Activated gamma-delta T cell (primary cell): ENCODE results near the gene TADA2A.

Experiments used
- DNase-seq: peaks from one replicate; lab custom pipeline; 2025; lab: John Stamatoyannopoulos, UW

The TADA2A gene

DNA sequence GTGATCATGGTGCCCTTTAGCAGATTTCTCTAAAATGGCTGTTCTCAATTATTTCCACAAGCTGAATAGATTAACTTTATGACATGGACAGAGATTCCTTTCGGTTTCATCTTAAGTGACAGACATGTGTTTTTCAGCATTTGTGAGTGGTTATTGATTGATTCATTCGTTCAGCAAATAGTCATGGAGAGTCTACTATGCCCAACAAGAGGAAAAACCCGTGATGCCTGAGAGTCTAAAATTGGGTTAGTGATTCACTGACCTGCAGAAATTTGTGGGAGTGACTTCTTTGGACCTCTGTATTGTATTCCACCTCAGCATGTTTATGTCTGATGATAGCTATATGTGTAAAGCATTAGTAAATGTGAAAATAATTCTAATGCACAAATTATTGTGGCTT is 55.0 kb downstream of the TADA2A start:
- DNase-seq = no peak

DNA sequence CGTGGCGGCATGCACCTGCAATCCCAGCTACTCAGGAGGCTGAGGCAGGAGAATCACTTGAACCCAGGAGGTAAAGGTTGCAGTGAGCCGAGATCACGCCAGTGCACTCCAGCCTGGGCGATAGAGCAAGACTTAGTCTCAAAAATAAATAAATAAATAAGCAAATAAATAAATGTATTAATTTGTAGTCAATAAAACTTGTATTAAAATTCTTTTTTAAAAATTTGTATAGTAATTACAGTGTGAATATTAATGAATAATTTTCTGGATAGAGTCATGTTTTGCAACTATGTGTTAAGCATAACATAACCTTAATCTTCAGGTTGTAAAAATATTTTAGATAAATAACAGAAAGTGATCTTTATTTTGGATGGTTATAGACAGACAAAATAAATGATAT is 55.8 kb downstream of the TADA2A start:
- no peak for DNase-seq

DNA sequence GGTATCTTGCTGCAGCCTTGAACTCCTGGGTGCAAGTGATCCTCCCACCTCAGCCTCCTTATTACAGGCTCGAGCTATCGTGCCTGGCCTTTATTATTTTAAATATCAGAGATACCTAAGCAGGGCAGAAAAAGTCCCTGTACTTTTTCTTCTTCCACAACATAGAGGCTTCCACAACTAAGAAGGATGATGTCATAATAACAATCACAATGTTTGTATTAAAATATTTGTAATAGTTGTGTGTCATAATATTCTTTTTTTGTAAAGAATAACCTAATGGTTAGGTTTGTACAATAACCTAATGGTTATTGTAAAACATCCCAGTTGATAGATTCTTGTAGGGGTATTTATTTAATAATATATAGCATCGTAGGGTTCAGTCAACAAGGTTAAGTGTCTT is 56.4 kb downstream of the TADA2A start:
- DNase-seq = no peak

DNA sequence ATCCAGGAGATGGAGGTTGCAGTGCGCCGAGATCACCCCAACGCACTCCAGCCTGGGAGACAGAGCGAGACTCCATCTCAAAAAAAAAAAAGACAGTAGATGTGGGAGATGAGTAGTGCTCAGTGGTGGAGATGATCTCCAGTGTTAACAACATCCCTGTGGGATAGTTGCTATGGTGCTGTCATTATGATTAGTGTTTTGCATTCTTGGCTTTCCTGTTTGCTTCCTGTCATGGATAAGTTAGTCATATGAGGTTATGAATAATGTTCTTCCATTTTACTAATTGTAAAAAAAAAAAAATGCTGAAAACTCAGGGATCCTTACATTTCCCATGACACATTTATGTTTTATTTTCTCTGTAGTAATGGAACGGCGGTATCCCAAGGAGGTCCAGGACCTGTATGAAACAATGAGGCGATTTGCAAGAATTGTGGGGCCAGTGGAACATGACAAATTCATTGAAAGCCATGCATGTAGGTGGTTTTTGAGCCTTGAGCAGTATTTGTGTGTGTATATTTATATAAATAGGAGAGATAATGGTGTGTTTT is 58.5 kb downstream of the TADA2A start:
- DNase-seq = no peak

DNA sequence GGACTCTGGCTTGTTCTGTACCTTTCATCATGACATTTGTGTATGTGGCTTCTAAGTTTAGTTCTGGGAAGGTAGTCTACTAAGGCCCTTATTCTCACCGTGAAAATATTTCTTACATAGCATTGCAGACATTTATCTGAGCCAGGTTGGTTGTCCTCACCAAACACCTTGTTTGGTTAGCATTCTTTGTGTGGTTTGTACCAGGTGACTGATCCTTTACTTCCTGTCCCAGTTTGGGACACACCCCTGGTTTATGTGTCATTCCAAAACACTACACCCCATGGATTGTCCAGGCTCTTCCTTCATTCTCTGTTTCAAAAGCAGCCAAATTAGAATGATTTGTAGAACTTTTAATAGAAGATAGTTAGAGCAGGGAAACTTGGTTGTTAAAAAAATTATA is 59.8 kb downstream of the TADA2A start:
- no peak for DNase-seq

DNA sequence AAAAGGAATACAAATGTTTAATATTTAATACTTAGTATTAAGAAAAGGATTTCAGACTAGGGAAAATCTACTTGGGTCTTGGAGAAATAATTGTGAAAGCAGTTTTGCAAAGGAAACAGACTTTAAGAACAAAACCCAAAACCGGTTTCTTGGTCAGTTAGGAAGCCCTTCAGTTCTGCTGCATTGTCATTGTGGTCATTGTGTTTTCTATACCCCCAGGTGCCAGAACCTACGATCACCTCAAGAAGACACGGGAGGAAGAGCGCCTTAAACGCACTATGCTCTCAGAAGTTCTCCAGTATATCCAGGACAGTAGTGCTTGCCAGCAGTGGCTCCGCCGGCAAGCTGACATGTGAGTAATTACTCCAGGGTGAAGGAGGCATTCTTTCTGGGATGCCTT is 63.5 kb downstream of the TADA2A start:
- no peak for DNase-seq

DNA sequence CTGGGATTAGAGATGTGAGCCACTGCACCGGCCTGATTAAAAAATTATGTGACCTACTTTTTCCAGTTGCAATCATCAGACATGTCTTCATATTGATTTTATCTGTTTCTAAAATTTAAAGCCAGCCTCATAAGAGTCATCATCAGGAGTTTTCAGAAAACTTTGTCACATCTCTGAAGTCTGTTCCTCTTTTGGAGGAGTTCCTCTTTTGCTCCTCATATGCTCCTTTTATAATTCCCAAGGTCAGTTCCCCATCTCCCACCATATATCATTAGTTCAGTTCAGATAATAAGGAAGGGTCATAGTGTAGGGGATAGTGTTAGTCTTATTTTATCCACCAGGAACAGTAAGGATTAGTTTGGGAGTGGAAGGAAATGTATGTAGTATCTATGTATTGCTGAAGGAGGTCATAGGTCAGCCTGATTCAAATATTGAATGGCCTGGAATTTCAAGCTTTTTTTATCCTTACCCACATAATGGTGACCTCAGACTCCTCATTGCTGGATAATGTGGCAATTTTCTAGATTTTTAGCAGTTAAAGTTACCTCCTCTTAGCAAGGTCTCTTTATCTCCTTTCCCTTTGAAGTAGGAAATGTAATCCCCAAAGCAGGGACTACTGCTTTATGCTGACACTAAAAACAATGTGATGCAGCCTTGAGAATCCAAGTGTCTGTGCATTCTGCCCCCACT is 69.2 kb downstream of the TADA2A start:
- no peak for DNase-seq

DNA sequence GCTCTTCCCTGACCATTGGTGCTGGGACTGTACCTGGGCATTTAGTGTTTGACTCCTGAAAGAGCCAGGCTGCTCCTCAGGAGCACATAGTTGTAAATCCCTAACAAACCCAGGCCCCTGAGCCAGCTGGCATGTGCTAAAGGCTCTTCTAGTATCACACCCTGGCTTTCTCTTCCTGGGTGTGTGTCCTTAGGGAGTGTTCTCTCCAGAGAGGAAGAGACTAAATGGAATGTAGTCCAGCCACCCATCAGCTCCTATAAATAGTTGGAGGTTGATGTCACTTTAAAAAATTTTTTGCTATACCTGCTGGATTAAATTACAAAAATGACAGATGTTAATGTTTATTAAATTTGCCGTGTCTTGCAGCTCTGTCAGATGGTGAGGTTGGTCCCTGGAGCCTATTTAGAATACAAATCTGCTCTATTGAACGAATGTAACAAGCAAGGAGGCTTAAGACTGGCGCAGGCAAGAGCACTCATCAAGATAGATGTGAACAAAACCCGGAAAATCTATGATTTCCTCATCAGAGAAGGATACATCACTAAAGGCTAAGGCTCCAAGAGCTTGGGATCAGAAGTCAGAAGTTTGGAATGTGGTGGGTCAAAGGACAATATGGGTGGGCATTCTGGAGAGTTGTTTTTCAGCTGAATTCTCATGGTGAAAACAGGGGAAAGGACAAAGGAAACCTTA is 69.9 kb downstream of the TADA2A start:
- DNase-seq = no peak

DNA sequence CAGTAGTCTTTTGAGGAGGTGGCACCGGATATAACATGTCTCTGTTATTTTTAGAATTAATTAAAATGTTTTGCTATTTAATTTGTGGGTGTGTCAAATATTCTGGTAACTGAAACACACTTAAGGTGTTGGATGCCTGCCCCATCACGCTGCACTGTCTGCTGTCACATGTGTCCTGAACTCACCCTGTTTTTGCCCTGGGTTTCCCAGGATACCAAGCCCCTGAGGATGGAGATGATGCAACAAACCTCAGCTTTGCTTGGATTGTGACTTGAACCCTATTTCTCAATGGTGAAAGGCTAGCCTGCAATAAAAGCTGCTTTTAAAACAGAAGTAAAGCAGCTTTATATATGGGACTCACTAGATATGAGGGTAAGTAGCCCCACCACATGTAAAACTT is 71.5 kb downstream of the TADA2A start:
- DNase-seq = no peak

DNA sequence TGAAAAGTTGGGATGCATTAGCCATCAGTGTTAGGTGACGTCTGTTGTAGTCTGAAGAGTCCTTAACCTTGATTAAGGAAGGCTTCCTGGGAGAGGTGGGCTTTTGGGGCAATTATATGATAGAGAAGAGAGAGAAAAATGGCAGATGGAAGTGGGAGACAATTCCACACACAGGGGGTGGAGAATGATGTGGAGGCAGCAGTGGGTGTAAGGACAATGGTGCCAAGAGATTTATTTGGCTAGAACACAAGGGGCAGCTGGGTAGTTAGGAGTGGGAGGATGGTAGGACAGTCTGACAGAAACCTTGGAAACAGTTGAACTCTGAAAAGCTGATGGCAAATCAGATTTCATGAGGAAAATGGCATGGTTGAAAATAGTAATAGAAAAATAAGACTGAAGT is 72.3 kb downstream of the TADA2A start:
- no peak for DNase-seq

DNA sequence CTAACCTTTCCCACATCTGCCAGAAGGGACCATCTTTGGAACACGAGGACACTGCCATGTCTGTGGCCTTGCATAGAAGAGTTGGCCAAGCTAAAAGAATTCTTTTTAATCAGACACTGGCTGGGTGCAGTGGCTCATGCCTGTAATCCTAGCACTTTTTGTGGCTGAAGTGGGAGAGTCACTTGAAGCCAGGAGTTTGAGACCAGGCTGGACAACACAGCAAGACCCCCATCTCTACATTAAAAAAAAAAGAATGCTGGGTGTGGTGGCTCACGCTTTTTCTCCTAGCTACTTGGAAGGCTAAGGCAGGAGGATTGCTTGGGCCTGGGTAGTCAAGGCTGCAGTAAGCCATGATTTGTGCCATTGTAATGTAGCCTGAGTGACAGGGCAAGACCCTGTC is 73.7 kb downstream of the TADA2A start:
- DNase-seq = no peak

DNA sequence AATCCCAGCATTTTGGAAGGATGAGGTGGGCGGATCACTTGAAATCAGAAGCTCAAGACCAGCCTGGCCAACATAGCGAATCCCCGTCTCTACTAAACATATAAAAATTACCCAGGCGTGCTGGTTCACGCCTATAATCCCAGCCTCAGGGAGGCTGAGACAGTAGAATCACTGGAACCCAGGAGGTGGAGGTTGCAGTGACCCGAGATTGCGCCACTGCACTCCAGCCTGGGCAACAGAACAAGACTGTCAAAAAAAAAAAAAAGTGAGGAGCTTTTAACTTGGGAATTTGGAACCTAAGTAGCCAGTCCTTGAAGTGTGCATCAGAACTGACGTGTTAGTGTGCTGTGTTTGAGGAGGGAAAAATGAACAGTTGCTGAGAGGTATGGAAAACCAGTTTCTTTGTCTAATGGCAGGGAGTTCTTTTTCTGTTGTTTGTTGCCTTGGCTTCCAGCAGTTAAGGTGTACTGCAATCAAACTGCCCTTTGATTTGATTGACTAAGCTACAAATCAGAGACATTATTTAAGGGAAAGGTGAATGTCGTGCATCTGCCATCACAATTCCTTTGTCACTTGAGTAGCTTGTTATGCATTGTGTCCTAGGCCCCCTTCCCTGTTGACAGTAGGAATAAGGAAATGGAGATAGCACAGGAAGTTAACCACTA is 74.4 kb downstream of the TADA2A start:
- no peak for DNase-seq

DNA sequence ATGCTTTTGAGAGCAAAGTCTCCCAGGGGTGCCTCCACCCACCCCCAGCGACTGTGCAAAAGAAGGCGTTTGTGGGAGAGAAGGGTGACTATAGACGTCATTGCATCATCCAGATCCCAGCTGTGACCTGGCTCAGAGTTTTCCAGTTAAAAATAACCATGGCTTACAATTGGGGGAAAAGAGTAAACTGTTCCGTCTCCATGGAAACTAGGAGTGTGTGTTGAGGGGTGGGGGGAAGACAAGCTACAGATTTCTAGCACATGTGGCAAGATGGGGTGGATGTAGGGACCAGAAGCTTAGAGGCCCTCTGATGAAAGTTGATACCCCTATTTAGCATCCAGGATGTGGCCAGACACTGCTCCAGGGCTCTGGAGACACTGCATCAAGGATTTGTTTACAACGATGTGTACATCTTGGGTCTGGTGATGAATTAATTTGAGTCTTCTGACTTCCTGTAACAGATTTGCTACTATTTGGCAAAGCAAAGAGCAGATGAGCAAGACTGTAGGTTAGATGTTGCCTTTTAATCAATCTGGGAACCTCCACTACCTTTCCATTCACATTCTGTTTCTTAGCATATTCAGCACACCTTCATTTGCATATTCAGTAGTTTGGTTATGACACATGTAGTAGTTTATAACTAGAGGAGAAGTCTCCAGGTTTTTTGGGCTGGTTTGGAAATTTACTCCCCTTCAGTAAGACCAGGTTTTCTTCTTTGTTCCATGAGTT is 76.8 kb downstream of the TADA2A start:
- DNase-seq = no peak

DNA sequence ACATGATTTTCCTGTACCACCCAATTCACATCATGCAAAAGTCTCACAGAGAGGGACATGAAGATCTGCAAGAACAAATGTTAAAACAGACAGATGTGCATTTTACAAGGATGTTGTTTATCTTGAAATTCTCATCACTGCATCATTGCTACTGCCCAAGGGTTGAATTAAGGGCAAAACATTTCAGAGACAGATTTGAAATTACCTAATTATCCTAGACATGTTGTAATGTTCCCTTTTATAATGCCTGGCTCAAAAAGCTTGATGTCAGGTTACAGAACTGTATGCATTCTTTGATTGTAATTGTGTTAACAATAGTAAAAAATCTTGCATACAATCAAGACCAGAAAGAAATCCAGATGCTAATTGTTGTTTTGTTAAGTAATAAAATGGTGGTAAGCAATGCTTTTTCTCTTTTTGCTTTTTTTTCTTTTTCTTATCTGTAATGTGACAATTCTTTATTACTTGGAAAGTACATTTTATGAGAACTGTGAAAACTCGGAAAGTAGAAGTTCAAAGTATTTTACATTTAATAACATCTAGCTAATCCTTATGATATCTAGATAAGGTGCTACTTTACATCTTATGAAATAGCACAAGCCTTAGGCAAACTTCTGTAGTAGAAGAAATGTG is 79.4 kb downstream of the TADA2A start:
- DNase-seq = no peak

DNA sequence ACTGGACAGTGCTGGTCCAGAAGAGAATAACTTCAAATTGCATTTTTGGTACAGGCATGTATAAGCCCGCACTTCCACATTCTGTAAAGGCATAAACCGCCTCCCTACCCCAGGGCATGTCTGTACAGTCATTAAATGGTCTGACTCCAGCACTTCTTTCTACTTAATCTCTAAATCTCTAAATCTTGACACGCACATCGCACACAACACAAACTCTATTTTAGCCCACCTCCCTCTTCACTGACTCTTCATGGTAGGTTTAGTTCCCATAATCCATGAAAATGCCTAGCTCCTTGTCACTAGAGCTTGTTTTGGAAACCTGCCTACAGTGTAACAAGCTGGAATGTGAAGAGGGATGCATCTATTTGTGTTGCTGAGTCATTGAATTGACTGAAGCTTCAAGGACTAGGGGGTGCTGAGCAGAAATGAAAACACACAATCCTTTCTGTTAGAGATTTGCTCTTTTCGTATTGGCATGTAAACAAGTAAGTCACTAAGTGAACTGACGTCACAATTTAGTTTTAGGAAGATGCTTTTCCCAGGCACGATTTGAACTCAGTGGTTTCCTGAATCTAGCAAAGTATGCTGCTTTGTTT is 81.4 kb downstream of the TADA2A start:
- DNase-seq = no peak

DNA sequence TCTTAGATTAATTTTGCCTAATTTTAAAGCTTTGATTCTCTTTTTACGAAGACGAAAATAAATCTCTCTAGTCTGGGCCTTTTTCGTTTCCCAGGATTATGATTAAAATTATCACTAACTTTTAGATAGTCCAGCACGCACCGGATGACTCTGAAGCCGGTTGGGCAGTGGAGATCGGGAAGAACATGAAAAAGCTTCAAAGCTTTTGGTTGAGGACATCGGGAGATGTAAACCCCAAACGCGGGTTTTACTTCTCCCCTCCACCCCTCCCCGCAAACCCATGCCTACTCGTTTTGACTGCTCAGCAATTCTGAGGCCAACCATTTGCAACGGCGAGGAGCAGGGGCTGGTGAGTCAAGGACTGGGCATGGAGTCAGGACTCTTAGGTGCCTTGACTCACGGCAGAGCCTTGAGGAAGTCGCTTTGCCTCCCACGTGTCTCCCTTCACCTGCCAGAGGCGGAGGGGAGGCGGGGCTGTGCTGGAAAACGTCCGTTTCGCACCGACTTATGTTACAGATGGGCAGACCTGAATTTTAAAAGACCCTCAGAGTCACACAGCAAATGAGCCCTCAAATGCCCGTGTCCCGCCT is 82.0 kb downstream of the TADA2A start:
- no peak for DNase-seq

DNA sequence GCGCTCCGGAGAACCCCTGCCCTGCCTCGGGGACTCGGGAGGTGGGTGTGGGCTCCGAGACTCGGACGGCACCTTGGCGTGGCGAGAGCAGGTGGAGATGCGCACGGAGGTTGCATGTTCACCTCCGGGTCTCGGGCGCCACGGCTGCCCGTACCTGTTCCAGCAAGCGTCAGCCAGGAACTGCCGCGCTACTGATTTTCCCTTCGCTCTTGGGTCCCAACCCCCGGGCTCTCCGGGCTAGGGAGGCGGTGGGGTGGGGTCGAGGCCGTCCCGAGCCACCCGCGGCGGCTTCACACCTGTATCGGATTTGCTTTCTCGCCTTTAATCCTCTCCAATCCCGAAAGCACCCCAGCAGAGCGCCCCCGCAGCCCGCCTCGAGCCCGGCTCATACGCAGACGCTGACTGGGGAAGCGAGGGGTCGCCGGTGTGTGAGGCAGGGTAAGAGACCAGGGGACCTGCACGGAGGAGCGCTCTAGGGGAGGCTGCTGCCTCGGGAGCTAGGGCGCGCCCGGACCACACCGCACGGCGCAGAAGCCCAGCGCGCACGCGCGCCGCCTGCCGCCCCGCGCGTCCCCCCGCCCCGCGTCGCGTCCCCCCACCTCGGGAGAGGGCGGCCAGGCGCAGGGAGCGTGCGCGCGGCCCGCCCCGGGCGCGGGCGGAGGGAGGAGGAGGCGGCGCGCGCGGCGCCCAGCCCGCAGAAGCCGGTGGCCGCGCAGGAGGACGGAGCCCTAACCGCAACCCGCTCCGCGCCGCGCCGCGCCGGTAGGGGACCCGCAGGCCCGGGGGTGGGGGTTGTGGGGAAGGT is 82.7 kb downstream of the TADA2A start, which contains the start of gene DUSP14:
DUSP14 (plus strand) TSS at position 695 of the 805 bp plus-strand sequence. CDS start 22,382 bp downstream, outside the sequence.
- peak; percentile 80 for DNase-seq

DNA sequence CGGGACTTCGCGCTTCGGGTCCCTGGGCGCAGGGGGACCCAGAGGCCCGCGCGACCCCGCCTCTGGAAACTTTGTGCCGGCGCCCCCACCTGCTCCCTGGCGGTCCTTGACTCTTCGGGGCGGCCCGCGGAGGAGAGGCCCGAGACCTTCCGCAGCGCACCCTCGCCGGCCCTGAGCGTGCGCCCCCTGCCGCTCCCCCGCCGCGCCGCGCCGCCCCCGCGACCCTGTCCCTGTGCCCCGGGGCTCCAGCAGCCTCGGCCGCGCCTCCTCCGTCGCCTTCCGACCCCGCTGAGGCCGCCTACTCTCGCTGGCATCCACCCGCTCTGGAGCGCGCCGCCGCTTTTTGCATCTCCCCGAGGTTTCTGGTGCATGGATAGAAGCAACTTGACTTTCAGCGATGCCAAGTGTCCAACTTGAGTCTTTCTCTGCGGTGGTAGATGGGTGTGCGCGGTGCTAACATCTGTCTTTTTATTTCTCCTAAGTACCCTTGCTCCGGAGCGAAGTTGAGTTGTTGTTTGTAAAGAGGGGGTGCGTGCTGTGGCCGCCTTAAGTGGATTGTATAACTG is 83.4 kb downstream of the TADA2A start:
- DNase-seq = peak; percentile 74
